Measurements from ENCODE around the gene SKAP2. TPM values are rescaled to one million over a fixed set of nuclear protein-coding genes. Genes with fewer than 3 reads are reported as not detected.

Gene SKAP2
- total RNA-seq, 4 donors from 2014 or later, result 36.0 to 53.8 (median 45.8) TPM

DNA sequence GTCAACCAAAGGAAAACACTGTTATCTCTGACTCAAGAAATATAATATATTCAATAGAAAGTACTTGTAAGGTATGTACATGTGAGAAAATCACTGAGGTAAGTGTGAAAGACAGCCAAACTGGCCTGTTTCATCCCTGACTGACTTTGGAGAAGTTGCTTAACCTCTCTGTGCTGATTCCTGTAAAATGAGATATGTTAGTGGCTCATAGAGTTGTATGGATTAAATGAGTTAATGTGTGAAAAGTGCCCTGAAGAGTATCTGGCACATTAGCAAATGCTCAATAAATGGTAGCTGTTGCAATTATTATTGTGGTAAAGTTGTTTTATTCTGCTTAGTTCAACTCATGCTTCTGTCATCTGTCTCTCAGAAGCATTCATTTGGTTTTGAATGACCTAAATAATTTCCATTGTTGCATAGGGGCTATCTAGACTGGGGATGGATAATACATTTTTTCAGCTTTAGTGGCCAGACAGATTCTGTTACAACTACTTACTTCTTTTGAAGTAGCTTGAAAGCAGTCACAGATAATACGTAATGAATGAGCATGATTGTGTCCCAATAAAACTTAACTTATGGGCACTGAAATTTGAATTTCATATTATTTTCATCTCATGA lies 84.3 kb downstream of the SKAP2 start:
- DNase-seq (ENCODE audit: low spot score), result no peak
- TF ChIP-seq, protein P1, sequence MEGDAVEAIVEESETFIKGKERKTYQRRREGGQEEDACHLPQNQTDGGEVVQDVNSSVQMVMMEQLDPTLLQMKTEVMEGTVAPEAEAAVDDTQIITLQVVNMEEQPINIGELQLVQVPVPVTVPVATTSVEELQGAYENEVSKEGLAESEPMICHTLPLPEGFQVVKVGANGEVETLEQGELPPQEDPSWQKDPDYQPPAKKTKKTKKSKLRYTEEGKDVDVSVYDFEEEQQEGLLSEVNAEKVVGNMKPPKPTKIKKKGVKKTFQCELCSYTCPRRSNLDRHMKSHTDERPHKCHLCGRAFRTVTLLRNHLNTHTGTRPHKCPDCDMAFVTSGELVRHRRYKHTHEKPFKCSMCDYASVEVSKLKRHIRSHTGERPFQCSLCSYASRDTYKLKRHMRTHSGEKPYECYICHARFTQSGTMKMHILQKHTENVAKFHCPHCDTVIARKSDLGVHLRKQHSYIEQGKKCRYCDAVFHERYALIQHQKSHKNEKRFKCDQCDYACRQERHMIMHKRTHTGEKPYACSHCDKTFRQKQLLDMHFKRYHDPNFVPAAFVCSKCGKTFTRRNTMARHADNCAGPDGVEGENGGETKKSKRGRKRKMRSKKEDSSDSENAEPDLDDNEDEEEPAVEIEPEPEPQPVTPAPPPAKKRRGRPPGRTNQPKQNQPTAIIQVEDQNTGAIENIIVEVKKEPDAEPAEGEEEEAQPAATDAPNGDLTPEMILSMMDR (IDR thresholded peaks at IDR 0.05), result no peak
- ATAC-seq (ENCODE audit: low FRiP score), result no peak

DNA sequence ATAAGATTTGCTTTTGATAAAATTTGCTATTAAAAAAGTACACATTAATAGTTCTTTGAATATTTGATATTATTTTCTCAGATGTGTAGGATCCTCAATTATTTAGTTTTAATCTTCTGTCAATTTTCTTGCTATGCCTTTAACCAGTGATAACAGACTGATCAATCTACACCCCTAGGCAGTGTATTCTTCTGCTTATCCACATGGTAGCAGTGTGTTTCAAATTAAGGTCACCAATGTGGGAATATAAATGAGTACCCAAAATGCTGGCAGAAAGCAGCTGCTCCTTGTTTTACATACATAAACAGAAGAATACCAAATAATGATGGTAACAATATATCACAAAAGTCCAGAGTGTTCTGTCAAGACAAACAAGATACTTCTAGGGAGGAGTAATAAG lies 87.0 kb downstream of the SKAP2 start:
- ATAC-seq (ENCODE audit: low FRiP score), result no peak
- DNase-seq (ENCODE audit: low spot score), result no peak
- TF ChIP-seq, protein P1 (IDR thresholded peaks at IDR 0.05), result no peak

DNA sequence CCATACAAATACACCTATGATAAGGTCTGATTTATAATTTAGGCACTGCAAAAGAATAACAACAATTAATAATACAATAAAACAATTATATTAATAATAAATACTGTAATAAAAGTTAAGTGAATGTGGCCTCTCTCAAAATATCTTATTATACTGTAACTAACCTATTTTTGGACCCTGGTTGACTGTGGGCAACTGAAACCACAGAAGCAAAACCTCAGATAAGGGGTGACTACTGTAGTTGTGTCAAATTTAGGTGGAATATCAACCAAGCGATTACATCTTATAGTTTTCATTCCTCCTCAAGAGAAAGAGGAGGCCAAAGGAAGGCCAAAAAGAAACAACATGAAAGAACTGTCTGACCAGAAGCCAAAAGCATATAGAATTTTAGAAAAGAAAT lies 103.9 kb downstream of the SKAP2 start:
- TF ChIP-seq, protein P1 (IDR thresholded peaks at IDR 0.05), result no peak
- no peak for DNase-seq (ENCODE audit: low spot score)
- ATAC-seq (ENCODE audit: low FRiP score), result no peak

DNA sequence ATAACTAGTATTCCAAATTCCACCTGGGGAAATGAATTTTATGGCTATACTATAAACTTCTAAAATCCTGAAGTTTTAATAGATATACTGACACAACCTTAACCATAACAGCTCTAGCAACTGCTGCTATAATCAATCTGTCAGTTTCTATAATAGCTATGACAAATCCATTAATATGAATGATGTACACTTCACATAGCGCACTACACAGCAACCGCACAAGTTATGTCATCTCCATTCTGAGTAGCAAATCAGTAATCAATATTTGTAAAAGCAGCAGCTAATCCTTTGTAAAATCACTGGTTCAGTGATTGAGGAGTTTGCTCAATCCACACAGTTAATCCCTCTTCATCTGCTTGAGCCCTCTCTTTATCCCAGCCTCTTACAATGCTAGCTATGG lies 105.3 kb downstream of the SKAP2 start:
- TF ChIP-seq, protein P1 (IDR thresholded peaks at IDR 0.05), result no peak
- ATAC-seq (ENCODE audit: low FRiP score) (no peak), DNase-seq (ENCODE audit: low spot score) (no peak)

DNA sequence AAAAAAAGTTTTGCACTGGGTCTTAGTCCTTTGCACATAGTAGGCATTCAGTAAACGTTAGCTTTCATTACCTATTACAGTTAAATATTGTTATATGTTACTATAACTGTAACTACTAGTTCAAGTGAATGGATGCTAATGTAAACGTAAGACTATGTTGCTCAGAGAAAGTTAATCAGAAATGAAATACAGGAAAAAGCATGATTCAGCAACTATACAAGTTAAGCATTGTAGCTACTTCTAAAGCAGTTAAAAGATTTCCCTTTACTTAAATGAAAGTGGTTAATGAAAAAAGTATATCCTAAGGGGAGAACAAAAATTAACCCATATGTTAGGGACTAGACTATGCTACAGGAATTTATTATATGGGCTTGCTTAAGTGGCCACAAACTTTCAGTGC lies 121.2 kb downstream of the SKAP2 start:
- ATAC-seq (ENCODE audit: low FRiP score), result no peak
- TF ChIP-seq, protein P1 (IDR thresholded peaks at IDR 0.05), result no peak
- no peak for DNase-seq (ENCODE audit: low spot score)

DNA sequence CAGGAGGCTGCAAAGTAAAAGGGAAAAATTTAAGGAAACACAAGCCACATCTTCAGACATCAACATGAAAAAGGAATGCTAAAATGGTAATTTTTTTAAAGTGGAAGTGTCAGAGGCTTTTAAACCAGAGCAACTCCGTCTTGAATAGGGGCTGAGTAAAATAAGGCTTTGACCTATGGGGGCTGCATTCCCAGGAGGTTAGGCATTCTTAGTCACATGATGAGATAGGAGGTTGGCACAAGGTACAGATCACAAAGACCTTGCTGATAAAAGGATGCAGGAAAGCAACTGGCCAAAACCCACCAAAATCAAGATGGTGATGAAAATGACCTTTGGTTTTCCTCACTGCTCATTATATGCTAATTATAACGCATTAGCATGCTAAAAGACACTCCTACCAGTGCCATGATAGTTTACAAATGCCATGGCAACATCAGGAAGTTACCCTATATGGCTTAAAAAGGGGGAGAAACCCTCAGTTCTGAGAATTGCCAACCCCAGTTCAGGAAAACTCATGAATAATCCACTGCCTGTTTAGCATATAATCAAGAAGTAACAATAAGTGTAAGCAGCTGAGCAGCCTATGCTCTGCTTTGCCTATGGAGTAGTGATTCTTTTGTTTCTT lies 128.3 kb downstream of the SKAP2 start:
- TF ChIP-seq, protein P1 (IDR thresholded peaks at IDR 0.05), result no peak
- DNase-seq (ENCODE audit: low spot score) (no peak), ATAC-seq (ENCODE audit: low FRiP score) (no peak)

DNA sequence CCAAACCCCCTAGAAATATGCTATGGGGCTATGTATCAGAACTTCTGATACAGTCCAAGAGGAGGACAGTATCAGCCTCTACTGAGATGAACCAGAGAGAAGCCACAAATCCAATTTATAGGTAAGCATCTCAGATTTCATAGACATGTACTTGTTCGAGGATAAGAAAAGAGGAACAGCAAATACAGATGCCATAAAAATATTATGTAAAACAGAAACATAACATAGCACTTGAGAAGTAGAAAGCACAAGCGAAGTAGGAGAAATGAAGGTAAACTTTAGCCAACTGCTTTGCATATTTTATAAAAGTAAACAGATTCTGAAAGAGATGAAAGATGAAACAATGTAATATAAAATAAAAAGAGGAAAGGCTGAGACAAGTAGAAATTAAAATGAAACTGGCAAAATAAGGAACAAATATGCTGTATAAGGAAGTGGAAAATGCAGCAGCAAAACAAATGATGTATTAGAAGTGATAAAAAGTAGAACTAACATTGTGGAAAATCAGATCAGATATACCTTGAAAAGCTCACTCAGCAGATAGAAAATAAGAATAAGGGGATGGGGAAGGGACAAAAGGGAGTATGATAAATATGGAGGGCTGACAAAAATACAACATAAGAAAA lies 135.1 kb downstream of the SKAP2 start:
- no peak for DNase-seq (ENCODE audit: low spot score)
- ATAC-seq (ENCODE audit: low FRiP score), result no peak
- TF ChIP-seq, protein P1 (IDR thresholded peaks at IDR 0.05), result no peak
